Measurements from ENCODE around the gene MAD1L1.

Gene MAD1L1

GRCh38 chr7:1974290-1975101, 258.2 kb downstream of the MAD1L1 start:
- no peaks in the 10 kb centered on the region for H3K9me3 ChIP-seq (ENCODE audit: control insufficient read depth, insufficient read depth, low read depth, low read length)
- ChIA-PET CTCF (no interaction called here), POLR2A (no interaction called here)
- H3K4me3 ChIP-seq (ENCODE audit: low read depth, low read length): no peak overlapping the region
- H3K27ac ChIP-seq (ENCODE audit: extremely low read depth, low read depth, low read length): no peak overlapping the region
- H3K36me3 ChIP-seq (ENCODE audit: control insufficient read depth in 2 of 2, insufficient read depth in 1 of 2, low read length in 2 of 2): peaks cover 0 to 22% of the 10 kb centered on the region in 2 experiments; a peak in 1 of 3 replicates
- TF ChIP-seq ZNF16 (tag by site-specific recombination; IDR thresholded peaks at IDR 0.05; ENCODE audit: low read depth) (no peak), INSM2 (tag by site-specific recombination; IDR thresholded peaks at IDR 0.05) (no peak), ZBTB10 (tag by site-specific recombination; IDR thresholded peaks at IDR 0.05) (no peak), ZNF426 (tag by site-specific recombination; IDR thresholded peaks at IDR 0.05) (no peak), ZFP3 (tag by site-specific recombination; IDR thresholded peaks at IDR 0.05; ENCODE audit: low read depth) (no peak), ZNF10 (tag by site-specific recombination; IDR thresholded peaks at IDR 0.05) (no peak), ZNF560 (tag by site-specific recombination; IDR thresholded peaks at IDR 0.05; ENCODE audit: borderline replicate concordance) (no peak), ZNF792 (tag by site-specific recombination; IDR thresholded peaks at IDR 0.05) (no peak), HIC1 (tag by site-specific recombination; IDR thresholded peaks at IDR 0.05) (no peak), ZFP37 (tag by site-specific recombination; IDR thresholded peaks at IDR 0.05) (no peak), SCRT2 (tag by site-specific recombination; IDR thresholded peaks at IDR 0.05) (no peak), ZNF211 (tag by site-specific recombination; IDR thresholded peaks at IDR 0.05; ENCODE audit: low read depth) (no peak), ZNF366 (tag by site-specific recombination; conservative IDR thresholded peaks at IDR 0.05) (no peak), ZNF624 (tag by site-specific recombination; IDR thresholded peaks at IDR 0.05) (no peak), WT1 (tag by site-specific recombination; IDR thresholded peaks at IDR 0.05) (no peak), ZNF174 (tag by site-specific recombination; IDR thresholded peaks at IDR 0.05) (no peak), ZNF776 (tag by site-specific recombination; IDR thresholded peaks at IDR 0.05; ENCODE audit: borderline replicate concordance) (no peak), ZNF248 (tag by site-specific recombination; IDR thresholded peaks at IDR 0.05) (no peak)
- TF ChIP-seq, protein P1, sequence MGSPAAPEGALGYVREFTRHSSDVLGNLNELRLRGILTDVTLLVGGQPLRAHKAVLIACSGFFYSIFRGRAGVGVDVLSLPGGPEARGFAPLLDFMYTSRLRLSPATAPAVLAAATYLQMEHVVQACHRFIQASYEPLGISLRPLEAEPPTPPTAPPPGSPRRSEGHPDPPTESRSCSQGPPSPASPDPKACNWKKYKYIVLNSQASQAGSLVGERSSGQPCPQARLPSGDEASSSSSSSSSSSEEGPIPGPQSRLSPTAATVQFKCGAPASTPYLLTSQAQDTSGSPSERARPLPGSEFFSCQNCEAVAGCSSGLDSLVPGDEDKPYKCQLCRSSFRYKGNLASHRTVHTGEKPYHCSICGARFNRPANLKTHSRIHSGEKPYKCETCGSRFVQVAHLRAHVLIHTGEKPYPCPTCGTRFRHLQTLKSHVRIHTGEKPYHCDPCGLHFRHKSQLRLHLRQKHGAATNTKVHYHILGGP (tag by site-specific recombination; IDR thresholded peaks at IDR 0.05): no peak
- H3K4me1 ChIP-seq (ENCODE audit: control insufficient read depth, insufficient read depth, low read length): no peaks in the 10 kb centered on the region

All from HEK293 (cell line).